ENCODE results near the gene HKDC1.

HKDC1 gene

DNA sequence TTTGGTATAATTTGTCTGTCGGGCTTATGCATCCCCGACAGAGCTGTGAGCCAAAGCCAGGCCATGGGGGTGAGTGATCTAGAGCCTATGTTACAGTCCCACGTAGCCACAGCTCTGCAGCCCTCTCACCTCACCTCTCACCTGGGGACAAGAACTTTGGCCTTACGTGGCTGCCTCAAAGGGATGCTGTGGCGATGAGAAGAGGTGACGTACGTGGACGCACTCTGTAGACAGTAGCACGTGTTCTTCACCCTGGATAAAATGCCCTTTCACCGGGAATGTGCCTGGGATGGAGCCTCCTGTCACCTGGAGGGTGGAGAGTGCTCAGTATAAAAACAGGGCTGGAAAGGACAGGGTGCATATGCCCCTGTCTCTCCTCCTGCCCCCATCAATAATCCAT, 5.5 kb downstream of the HKDC1 start (continued):
- TF ChIP-seq SP7 (tag by site-specific recombination; IDR thresholded peaks at IDR 0.05), result no peak
- TF ChIP-seq ZNF341 (tag by site-specific recombination; IDR thresholded peaks at IDR 0.05; ENCODE audit: low read depth), result no peak
- TF ChIP-seq ZNF274 (IDR thresholded peaks at IDR 0.05; ENCODE audit: low read length), result no peak
- TF ChIP-seq ZNF274 (tag by site-specific recombination; IDR thresholded peaks at IDR 0.05; ENCODE audit: borderline replicate concordance), result no peak
- TF ChIP-seq ZXDB (tag by site-specific recombination; IDR thresholded peaks at IDR 0.05), result no peak

DNA sequence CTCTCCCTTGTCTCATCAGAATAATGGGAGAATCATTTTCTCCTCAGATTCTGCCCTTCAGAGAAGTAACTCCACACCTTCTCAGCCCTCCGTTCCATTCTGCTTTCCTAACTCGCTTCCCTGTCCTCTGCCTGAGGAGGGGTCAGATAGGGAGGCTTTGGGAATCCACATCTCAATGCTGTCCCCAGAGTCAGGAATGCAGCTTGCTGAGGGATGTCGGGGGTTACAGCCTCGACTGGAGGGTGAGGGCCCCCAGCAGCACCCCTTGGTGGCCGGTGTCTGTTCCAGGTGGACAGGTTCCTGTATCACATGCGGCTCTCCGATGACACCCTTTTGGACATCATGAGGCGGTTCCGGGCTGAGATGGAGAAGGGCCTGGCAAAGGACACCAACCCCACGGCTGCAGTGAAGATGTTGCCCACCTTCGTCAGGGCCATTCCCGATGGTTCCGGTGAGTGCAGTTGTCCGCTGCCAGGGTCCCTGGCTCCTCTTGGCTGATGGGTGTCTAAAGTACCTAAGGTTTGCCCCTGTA, 6.9 kb downstream of the HKDC1 start:
- ChIA-PET POLR2A (no interaction called here), CTCF (no interaction called here)
- Histone ChIP-seq H3K27ac (ENCODE audit: extremely low read depth, low read depth, low read length) (no peak overlapping the region), H3K36me3 (ENCODE audit: control insufficient read depth in 2 of 2, insufficient read depth in 1 of 2, low read length in 2 of 2) (no peaks in the 10 kb centered on the region), H3K9me3 (ENCODE audit: control insufficient read depth, insufficient read depth, low read depth, low read length) (no peaks in the 10 kb centered on the region), H3K4me1 (ENCODE audit: control insufficient read depth, insufficient read depth, low read length) (no peaks in the 10 kb centered on the region), H3K4me3 (ENCODE audit: low read depth, low read length) (no peak overlapping the region)
- TF ChIP-seq RBAK (tag by site-specific recombination; IDR thresholded peaks at IDR 0.05) (no peak), KLF8 (tag by site-specific recombination; IDR thresholded peaks at IDR 0.05) (no peak), ZNF654 (tag by site-specific recombination; IDR thresholded peaks at IDR 0.05; ENCODE audit: low read depth) (no peak), ZNF629 (tag by site-specific recombination; IDR thresholded peaks at IDR 0.05) (no peak), ZNF555 (tag by site-specific recombination; conservative IDR thresholded peaks at IDR 0.05) (no peak), ZNF791 (tag by site-specific recombination; IDR thresholded peaks at IDR 0.05) (no peak), ZXDB (tag by site-specific recombination; IDR thresholded peaks at IDR 0.05) (no peak), ZNF146 (tag by site-specific recombination; IDR thresholded peaks at IDR 0.05) (no peak), ZNF707 (tag by site-specific recombination; IDR thresholded peaks at IDR 0.05) (no peak), ZNF658 (tag by site-specific recombination; IDR thresholded peaks at IDR 0.05) (no peak), ZNF670 (tag by site-specific recombination; IDR thresholded peaks at IDR 0.05; ENCODE audit: low read depth) (no peak), YY2 (tag by site-specific recombination; IDR thresholded peaks at IDR 0.05) (no peak), ZNF501 (tag by site-specific recombination; IDR thresholded peaks at IDR 0.05) (no peak), ZNF626 (tag by site-specific recombination; IDR thresholded peaks at IDR 0.05) (no peak), ZNF114 (tag by site-specific recombination; IDR thresholded peaks at IDR 0.05) (no peak), GLI2 (tag by site-specific recombination; IDR thresholded peaks at IDR 0.05; ENCODE audit: borderline replicate concordance, low read depth) (no peak)
- TF ChIP-seq, protein P1, sequence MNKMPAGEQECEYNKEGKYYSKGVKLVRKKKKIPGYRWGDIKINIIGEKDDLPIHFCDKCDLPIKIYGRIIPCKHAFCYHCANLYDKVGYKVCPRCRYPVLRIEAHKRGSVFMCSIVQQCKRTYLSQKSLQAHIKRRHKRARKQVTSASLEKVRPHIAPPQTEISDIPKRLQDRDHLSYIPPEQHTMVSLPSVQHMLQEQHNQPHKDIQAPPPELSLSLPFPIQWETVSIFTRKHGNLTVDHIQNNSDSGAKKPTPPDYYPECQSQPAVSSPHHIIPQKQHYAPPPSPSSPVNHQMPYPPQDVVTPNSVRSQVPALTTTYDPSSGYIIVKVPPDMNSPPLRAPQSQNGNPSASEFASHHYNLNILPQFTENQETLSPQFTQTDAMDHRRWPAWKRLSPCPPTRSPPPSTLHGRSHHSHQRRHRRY (tag by site-specific recombination; IDR thresholded peaks at IDR 0.05), result no peak
- TF ChIP-seq, protein P2, sequence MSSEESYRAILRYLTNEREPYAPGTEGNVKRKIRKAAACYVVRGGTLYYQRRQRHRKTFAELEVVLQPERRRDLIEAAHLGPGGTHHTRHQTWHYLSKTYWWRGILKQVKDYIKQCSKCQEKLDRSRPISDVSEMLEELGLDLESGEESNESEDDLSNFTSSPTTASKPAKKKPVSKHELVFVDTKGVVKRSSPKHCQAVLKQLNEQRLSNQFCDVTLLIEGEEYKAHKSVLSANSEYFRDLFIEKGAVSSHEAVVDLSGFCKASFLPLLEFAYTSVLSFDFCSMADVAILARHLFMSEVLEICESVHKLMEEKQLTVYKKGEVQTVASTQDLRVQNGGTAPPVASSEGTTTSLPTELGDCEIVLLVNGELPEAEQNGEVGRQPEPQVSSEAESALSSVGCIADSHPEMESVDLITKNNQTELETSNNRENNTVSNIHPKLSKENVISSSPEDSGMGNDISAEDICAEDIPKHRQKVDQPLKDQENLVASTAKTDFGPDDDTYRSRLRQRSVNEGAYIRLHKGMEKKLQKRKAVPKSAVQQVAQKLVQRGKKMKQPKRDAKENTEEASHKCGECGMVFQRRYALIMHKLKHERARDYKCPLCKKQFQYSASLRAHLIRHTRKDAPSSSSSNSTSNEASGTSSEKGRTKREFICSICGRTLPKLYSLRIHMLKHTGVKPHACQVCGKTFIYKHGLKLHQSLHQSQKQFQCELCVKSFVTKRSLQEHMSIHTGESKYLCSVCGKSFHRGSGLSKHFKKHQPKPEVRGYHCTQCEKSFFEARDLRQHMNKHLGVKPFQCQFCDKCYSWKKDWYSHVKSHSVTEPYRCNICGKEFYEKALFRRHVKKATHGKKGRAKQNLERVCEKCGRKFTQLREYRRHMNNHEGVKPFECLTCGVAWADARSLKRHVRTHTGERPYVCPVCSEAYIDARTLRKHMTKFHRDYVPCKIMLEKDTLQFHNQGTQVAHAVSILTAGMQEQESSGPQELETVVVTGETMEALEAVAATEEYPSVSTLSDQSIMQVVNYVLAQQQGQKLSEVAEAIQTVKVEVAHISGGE (tag by site-specific recombination; conservative IDR thresholded peaks at IDR 0.05; ENCODE audit: low read depth), result no peak
- TF ChIP-seq, protein P3, sequence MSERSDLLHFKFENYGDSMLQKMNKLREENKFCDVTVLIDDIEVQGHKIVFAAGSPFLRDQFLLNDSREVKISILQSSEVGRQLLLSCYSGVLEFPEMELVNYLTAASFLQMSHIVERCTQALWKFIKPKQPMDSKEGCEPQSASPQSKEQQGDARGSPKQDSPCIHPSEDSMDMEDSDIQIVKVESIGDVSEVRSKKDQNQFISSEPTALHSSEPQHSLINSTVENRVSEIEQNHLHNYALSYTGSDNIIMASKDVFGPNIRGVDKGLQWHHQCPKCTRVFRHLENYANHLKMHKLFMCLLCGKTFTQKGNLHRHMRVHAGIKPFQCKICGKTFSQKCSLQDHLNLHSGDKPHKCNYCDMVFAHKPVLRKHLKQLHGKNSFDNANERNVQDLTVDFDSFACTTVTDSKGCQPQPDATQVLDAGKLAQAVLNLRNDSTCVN (tag by site-specific recombination; optimal IDR thresholded peaks at IDR 0.05), result no peak
- TF ChIP-seq, protein P4, sequence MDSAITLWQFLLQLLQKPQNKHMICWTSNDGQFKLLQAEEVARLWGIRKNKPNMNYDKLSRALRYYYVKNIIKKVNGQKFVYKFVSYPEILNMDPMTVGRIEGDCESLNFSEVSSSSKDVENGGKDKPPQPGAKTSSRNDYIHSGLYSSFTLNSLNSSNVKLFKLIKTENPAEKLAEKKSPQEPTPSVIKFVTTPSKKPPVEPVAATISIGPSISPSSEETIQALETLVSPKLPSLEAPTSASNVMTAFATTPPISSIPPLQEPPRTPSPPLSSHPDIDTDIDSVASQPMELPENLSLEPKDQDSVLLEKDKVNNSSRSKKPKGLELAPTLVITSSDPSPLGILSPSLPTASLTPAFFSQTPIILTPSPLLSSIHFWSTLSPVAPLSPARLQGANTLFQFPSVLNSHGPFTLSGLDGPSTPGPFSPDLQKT (IDR thresholded peaks at IDR 0.05; ENCODE audit: borderline replicate concordance, low read depth, low read length), result no peak
